Panc1 (cell line): ENCODE data around the gene INMT. TPM values are rescaled to one million over a fixed set of nuclear protein-coding genes. Genes with fewer than 3 reads are reported as not detected.

Source experiments
- ATAC-seq: fragments of 200-7000 bp; cut with Tn5 transposase; 2 replicates; pipeline ENCODE4 v1.9.1; 2020; ENCODE audit warnings: mild to moderate bottlenecking, moderate library complexity
- BruUV-seq: library from RNA; stranded (reverse); fragments of 400-500 nt; replicated peaks from 2 replicates; lab custom pipeline; 2021; lab: Mats Ljungman, UMichigan
- CTCF ChIA-PET: fragments of 300-600 bp; sonication (Branson Sonifier 250); formaldehyde crosslinking; loops from one replicate; lab custom pipeline; 2022; ENCODE audit warnings: antibody characterized with exemption; lab: Charles Lee
- POLR2A ChIA-PET: fragments of 300-600 bp; sonication (Branson Sonifier 250); formaldehyde crosslinking; loops from one replicate; lab custom pipeline; 2022; ENCODE audit warnings: antibody characterized with exemption; lab: Charles Lee
- DNase-seq: peaks from one replicate; pipeline ENCODE4 v3.0.0-alpha.2; 2010; ENCODE audit warnings: low read depth, low spot score
- H3K27ac ChIP-seq: 2 replicates; pipeline ENCODE4 v1.5.1; 2011; ENCODE audit warnings: mild to moderate bottlenecking, low read length, inconsistent platforms
- H3K27me3 ChIP-seq: fragments of 200-500 bp; sonication (Bioruptor generic); 2 replicates; pipeline ENCODE4 v1.6.0; 2014; ENCODE audit warnings: low read length, inconsistent platforms; ENCODE audit not compliant: control insufficient read depth, insufficient read depth
- H3K36me3 ChIP-seq: fragments of 200-500 bp; sonication (Bioruptor generic); 2 replicates; pipeline ENCODE4 v1.5.1; 2014; ENCODE audit warnings: inconsistent platforms, mild to moderate bottlenecking, low read length, moderate library complexity; ENCODE audit not compliant: control insufficient read depth, insufficient read depth
- H3K4me1 ChIP-seq: 2 replicates; pipeline ENCODE4 v1.5.1; 2011; ENCODE audit warnings: inconsistent platforms, mild to moderate bottlenecking, low read length, moderate library complexity; ENCODE audit not compliant: control insufficient read depth, insufficient read depth
- H3K4me3 ChIP-seq, 2 experiments: 2 replicates each; pipeline ENCODE4 v1.5.1; 2011 to 2012; ENCODE audit warnings: low read depth in 2 of 2, low read length in 2 of 2, mild to moderate bottlenecking in 2 of 2, inconsistent platforms in 1 of 2, moderate library complexity in 1 of 2
- H3K9me3 ChIP-seq: fragments of 200-500 bp; sonication (Bioruptor generic); 2 replicates; pipeline ENCODE4 v1.5.1; 2014; ENCODE audit warnings: low read depth, mild to moderate bottlenecking, inconsistent platforms, low read length, moderate library complexity; ENCODE audit not compliant: control insufficient read depth, insufficient read depth
- POLR2AphosphoS5 ChIP-seq: IDR thresholded peaks from 2 replicates; pipeline ENCODE4 v1.6.1; 2012; ENCODE audit warnings: mild to moderate bottlenecking, low read depth, low read length, moderate library complexity
- SIN3A ChIP-seq: IDR thresholded peaks from 2 replicates; pipeline ENCODE4 v1.6.1; 2012; ENCODE audit warnings: low read depth, mild to moderate bottlenecking, low read length, moderate library complexity, borderline replicate concordance; ENCODE audit not compliant: insufficient read depth
- TCF7L2 ChIP-seq: IDR thresholded peaks from 2 replicates; pipeline ENCODE4 v1.6.1; 2011; ENCODE audit warnings: mild to moderate bottlenecking, low read depth, low read length, inconsistent platforms
- in situ Hi-C: cut with HindIII; loops from 2 replicates; pipeline ENCODE4 v1.10.0; 2016; ENCODE audit warnings: low sequenced_read_pairs, low pct_unique_long_range_greater_than_20kb
- intact Hi-C: fragments of 100-400 bp; cut with micrococcal nuclease; formaldehyde crosslinking; loops from one replicate; pipeline ENCODE4 v1.10.0; 2022; ENCODE audit not compliant: unreplicated experiment
- total RNA-seq: library from RNA; stranded (reverse); gene quantifications from one replicate; pipeline ENCODE4 v1.2.1, GENCODE V29; 2021; ENCODE audit not compliant: unreplicated experiment
- TF ChIP-seq, protein P1 (sequence below): fragments of 450-650 bp; IDR thresholded peaks from 2 replicates; pipeline ENCODE4 v1.5.1; 2017; ENCODE audit warnings: mild to moderate bottlenecking
- TF ChIP-seq, protein P2 (sequence below), 2 experiments: IDR thresholded peaks; 2 replicates each; pipeline ENCODE4 v1.6.1; 2011 to 2012; ENCODE audit warnings: low read depth in 2 of 2, control low read depth in 1 of 2, low read length in 1 of 2, mild to moderate bottlenecking in 1 of 2, moderate library complexity in 1 of 2; ENCODE audit not compliant: insufficient read depth in 1 of 2

Gene INMT
- total RNA-seq, 1 experiment from 2014 or later = 0.13 TPM

DNA sequence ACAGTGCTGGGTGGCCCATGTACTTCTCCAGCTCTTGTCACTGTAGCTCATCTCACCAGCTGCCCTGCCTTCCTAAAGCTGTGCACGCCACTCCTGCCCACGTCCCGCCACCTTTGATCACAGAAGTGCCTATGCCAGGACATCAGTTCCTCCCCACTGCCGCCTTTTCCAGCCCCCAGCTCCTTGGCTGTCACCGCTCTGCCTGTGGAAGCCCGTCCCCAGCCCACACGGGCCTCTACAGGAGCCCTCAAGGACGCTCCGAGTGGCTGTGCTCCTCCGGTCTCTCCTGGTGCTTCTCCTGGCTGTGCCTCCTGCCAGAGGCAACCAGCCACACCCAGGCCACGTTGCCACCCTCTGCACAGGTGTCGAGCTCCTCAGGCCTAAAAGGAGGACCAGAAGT, 19.3 kb upstream of the INMT start:
- no TSS peak for BruUV-seq
- H3K27me3 ChIP-seq = peaks cover 12% of the 10 kb centered on the region
- H3K9me3 ChIP-seq = no peaks in the 10 kb centered on the region
- no peaks in the 10 kb centered on the region for H3K4me1 ChIP-seq
- H3K27ac ChIP-seq = no peak overlapping the region
- TF ChIP-seq, protein P1, sequence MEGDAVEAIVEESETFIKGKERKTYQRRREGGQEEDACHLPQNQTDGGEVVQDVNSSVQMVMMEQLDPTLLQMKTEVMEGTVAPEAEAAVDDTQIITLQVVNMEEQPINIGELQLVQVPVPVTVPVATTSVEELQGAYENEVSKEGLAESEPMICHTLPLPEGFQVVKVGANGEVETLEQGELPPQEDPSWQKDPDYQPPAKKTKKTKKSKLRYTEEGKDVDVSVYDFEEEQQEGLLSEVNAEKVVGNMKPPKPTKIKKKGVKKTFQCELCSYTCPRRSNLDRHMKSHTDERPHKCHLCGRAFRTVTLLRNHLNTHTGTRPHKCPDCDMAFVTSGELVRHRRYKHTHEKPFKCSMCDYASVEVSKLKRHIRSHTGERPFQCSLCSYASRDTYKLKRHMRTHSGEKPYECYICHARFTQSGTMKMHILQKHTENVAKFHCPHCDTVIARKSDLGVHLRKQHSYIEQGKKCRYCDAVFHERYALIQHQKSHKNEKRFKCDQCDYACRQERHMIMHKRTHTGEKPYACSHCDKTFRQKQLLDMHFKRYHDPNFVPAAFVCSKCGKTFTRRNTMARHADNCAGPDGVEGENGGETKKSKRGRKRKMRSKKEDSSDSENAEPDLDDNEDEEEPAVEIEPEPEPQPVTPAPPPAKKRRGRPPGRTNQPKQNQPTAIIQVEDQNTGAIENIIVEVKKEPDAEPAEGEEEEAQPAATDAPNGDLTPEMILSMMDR = no peak
- TF ChIP-seq TCF7L2 (no peak), SIN3A (no peak), POLR2AphosphoS5 (no peak)
- TF ChIP-seq, protein P2, sequence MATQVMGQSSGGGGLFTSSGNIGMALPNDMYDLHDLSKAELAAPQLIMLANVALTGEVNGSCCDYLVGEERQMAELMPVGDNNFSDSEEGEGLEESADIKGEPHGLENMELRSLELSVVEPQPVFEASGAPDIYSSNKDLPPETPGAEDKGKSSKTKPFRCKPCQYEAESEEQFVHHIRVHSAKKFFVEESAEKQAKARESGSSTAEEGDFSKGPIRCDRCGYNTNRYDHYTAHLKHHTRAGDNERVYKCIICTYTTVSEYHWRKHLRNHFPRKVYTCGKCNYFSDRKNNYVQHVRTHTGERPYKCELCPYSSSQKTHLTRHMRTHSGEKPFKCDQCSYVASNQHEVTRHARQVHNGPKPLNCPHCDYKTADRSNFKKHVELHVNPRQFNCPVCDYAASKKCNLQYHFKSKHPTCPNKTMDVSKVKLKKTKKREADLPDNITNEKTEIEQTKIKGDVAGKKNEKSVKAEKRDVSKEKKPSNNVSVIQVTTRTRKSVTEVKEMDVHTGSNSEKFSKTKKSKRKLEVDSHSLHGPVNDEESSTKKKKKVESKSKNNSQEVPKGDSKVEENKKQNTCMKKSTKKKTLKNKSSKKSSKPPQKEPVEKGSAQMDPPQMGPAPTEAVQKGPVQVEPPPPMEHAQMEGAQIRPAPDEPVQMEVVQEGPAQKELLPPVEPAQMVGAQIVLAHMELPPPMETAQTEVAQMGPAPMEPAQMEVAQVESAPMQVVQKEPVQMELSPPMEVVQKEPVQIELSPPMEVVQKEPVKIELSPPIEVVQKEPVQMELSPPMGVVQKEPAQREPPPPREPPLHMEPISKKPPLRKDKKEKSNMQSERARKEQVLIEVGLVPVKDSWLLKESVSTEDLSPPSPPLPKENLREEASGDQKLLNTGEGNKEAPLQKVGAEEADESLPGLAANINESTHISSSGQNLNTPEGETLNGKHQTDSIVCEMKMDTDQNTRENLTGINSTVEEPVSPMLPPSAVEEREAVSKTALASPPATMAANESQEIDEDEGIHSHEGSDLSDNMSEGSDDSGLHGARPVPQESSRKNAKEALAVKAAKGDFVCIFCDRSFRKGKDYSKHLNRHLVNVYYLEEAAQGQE (IDR thresholded peaks at IDR 0.05; ENCODE audit: insufficient read depth in 1 of 2, low read depth in 2 of 2, low read length in 1 of 2) = no peak
- in situ Hi-C loops = no loop called here
- no peaks in the 10 kb centered on the region for H3K36me3 ChIP-seq
- DNase-seq = no peak
- intact Hi-C loops = loop anchor here (10.0 kb wide), 1 partner anchor 58 kb away; no protein-coding TSS in a partner anchor
- no peak overlapping the region for H3K4me3 ChIP-seq
- CTCF ChIA-PET = no interaction called here
- no peak for ATAC-seq
- POLR2A ChIA-PET = no interaction called here

DNA sequence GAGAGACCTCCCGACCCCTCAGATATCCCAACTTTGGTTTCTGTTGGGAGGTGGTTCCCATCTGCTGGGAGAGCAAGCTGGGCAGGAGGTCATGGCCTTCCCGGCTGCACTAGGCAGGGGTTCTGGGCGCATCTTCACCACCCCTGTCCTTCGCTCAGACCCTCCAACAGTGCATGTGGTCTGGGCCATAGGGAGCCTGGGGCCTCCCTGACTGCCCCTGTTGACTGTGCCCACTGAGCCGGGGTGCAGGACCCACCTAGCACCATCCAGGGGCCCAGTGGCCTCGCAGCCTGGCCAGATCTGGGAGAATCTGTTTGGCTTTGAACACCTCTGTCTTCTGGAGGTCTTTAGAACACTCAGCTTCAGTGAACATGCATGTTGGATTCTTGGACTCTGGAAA, 18.7 kb upstream of the INMT start:
- Histone ChIP-seq H3K27ac (no peak overlapping the region), H3K9me3 (no peaks in the 10 kb centered on the region), H3K4me1 (no peaks in the 10 kb centered on the region), H3K27me3 (peaks cover 14% of the 10 kb centered on the region), H3K36me3 (no peaks in the 10 kb centered on the region), H3K4me3 (no peak overlapping the region)
- no TSS peak for BruUV-seq
- DNase-seq (no peak), ATAC-seq (no peak)
- no peak for TF ChIP-seq SIN3A
- TF ChIP-seq, protein P2 (IDR thresholded peaks at IDR 0.05; ENCODE audit: insufficient read depth in 1 of 2, low read depth in 2 of 2, low read length in 1 of 2) = no peak
- TF ChIP-seq TCF7L2 = no peak
- no peak for TF ChIP-seq POLR2AphosphoS5
- TF ChIP-seq, protein P1 = no peak
- POLR2A ChIA-PET = no interaction called here
- CTCF ChIA-PET = no interaction called here
- intact Hi-C loops (loop anchor here (10.0 kb wide), 1 partner anchor 58 kb away; no protein-coding TSS in a partner anchor), in situ Hi-C loops (no loop called here)
